NCI-H82 treated with DMSO at 0.1 percent for 48 hours (cell line): ENCODE measurements around the gene APOBEC3A.

Experiments used
- DNase-seq: peaks from one replicate; lab custom pipeline; 2025; ENCODE audit not compliant: unreplicated experiment; lab: John Stamatoyannopoulos, UW

Gene APOBEC3A

GRCh38 chr22:38957046-38957770, at the start of gene APOBEC3A:
Gene APOBEC3A, plus strand, starts transcription at chr22:38957609. Its CDS starts 83 bp downstream, at chr22:38957692.
- DNase-seq, result no peak

- no peak for DNase-seq
These were observed 49.6 kb upstream of the APOBEC3A start for GRCh38 chr22:38907767-38908166.

- no peak for DNase-seq
These were observed 46.0 kb upstream of the APOBEC3A start for GRCh38 chr22:38911434-38911833.

GRCh38 chr22:38919631-38920190, 37.7 kb upstream of the APOBEC3A start:
- no peak for DNase-seq

GRCh38 chr22:38921120-38921519, 36.3 kb upstream of the APOBEC3A start:
- no peak for DNase-seq

GRCh38 chr22:38921806-38922205, 35.6 kb upstream of the APOBEC3A start:
- no peak for DNase-seq

GRCh38 chr22:38923463-38924346, 33.7 kb upstream of the APOBEC3A start:
- DNase-seq, result peak; percentile 62

- DNase-seq, result no peak
These were observed 33.0 kb upstream of the APOBEC3A start for GRCh38 chr22:38924347-38924952.

- DNase-seq, result no peak
These were observed 31.8 kb upstream of the APOBEC3A start for GRCh38 chr22:38925571-38926041.

- DNase-seq, result peak; percentile 76
These were observed 30.2 kb upstream of the APOBEC3A start for GRCh38 chr22:38927033-38927781.

- no peak for DNase-seq
These were observed 26.9 kb upstream of the APOBEC3A start for GRCh38 chr22:38930512-38930911.

- DNase-seq, result no peak
These were observed 22.4 kb upstream of the APOBEC3A start for GRCh38 chr22:38935023-38935422.

GRCh38 chr22:38935616-38936015, 21.8 kb upstream of the APOBEC3A start:
- no peak for DNase-seq

GRCh38 chr22:38936562-38936961, 20.8 kb upstream of the APOBEC3A start:
- DNase-seq, result no peak

- DNase-seq, result no peak
These were observed 20.4 kb upstream of the APOBEC3A start for GRCh38 chr22:38937036-38937435.

- DNase-seq, result no peak
These were observed 19.9 kb upstream of the APOBEC3A start for GRCh38 chr22:38937541-38937940.

- DNase-seq, result no peak
These were observed 19.2 kb upstream of the APOBEC3A start for GRCh38 chr22:38938221-38938620.

- DNase-seq, result no peak
These were observed 18.5 kb upstream of the APOBEC3A start for GRCh38 chr22:38938925-38939324.

- no peak for DNase-seq
These were observed 16.5 kb upstream of the APOBEC3A start for GRCh38 chr22:38940811-38941384.

- no peak for DNase-seq
These were observed 15.9 kb upstream of the APOBEC3A start for GRCh38 chr22:38941488-38941987.
